Measurements from ENCODE around the gene MLLT3.

The MLLT3 gene

DNA sequence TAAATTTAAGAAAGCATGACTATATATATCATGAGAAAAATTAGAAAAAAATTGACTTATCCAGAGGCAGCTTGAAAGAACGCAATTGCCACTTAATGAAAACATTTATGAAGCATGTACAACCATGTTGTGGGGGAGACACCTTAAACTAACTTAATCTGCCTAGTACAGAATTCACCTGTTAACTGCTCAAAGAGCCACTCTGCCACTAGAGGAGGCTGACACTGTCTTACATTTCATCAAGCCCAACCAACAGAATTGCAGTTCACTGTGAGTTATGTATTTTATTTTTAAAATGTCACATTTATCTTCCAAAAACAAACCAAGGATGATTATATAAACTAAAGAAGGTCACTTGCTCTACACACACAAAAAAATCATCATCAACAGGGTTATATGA, 252.9 kb downstream of the MLLT3 start:
- Histone ChIP-seq H3K9me3 (ENCODE audit: insufficient read depth, low read length) (no peaks in the 10 kb centered on the region), H3F3A (ENCODE audit: insufficient read depth) (no peaks in the 10 kb centered on the region), H3K4me2 (ENCODE audit: low read depth, low read length, poor library complexity, severe bottlenecking) (no peak overlapping the region), H3K27me3 (ENCODE audit: low read length) (no peaks in the 10 kb centered on the region), H2AFZ (ENCODE audit: low read depth, low read length, severe bottlenecking) (no peak overlapping the region), H3K79me2 (ENCODE audit: insufficient read depth, low read length) (no peaks in the 10 kb centered on the region), H3K36me3 (ENCODE audit: low read length) (no peaks in the 10 kb centered on the region), H3K27ac (ENCODE audit: low read depth, low read length) (no peak overlapping the region), H4K20me1 (ENCODE audit: low read depth, low read length) (no peaks in the 10 kb centered on the region), H3K9me2 (replicated peaks; ENCODE audit: insufficient read depth, low read length) (no peaks in the 10 kb centered on the region), H3K9ac (ENCODE audit: low read length) (no peak overlapping the region), H3K4me3 (ENCODE audit: insufficient read depth, low read length, poor library complexity, severe bottlenecking) (no peak overlapping the region)
- TF ChIP-seq EZH2phosphoT487 (conservative IDR thresholded peaks at IDR 0.05; ENCODE audit: low read length): no peak
- TF ChIP-seq, protein P1, sequence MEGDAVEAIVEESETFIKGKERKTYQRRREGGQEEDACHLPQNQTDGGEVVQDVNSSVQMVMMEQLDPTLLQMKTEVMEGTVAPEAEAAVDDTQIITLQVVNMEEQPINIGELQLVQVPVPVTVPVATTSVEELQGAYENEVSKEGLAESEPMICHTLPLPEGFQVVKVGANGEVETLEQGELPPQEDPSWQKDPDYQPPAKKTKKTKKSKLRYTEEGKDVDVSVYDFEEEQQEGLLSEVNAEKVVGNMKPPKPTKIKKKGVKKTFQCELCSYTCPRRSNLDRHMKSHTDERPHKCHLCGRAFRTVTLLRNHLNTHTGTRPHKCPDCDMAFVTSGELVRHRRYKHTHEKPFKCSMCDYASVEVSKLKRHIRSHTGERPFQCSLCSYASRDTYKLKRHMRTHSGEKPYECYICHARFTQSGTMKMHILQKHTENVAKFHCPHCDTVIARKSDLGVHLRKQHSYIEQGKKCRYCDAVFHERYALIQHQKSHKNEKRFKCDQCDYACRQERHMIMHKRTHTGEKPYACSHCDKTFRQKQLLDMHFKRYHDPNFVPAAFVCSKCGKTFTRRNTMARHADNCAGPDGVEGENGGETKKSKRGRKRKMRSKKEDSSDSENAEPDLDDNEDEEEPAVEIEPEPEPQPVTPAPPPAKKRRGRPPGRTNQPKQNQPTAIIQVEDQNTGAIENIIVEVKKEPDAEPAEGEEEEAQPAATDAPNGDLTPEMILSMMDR (IDR thresholded peaks at IDR 0.05; ENCODE audit: insufficient read depth, low read length, poor library complexity, severe bottlenecking): no peak

DNA sequence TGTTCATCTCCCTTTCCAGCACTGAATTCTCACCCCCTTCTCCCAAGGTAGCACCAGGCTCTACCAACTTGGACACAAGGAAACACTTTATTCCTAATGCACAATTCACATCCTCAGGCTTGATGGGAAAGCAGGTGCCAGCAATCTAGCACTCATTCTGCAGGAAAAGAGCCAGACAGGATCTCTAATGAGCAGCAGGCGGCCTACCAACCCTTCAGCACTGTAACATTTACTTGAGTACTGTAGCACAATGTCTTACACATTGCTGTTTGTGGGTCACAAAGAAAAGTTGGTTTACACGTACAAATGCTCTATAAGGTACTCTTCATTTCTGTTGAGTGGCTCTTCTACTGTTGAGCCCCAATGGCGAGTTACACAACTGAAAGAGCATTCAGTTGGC, 254.4 kb downstream of the MLLT3 start:
- H3K36me3 ChIP-seq (ENCODE audit: low read length): no peaks in the 10 kb centered on the region

GRCh38 chr9:20364959-20365358, 257.3 kb downstream of the MLLT3 start:
- no peaks in the 10 kb centered on the region for H3K9me2 ChIP-seq (replicated peaks; ENCODE audit: insufficient read depth, low read length)
- H4K20me1 ChIP-seq (ENCODE audit: low read depth, low read length): no peaks in the 10 kb centered on the region
- H3K79me2 ChIP-seq (ENCODE audit: insufficient read depth, low read length): no peaks in the 10 kb centered on the region
- TF ChIP-seq, protein P1 (IDR thresholded peaks at IDR 0.05; ENCODE audit: insufficient read depth, low read length, poor library complexity, severe bottlenecking): no peak
- TF ChIP-seq EZH2phosphoT487 (conservative IDR thresholded peaks at IDR 0.05; ENCODE audit: low read length): no peak
- H3K27me3 ChIP-seq (ENCODE audit: low read length): no peaks in the 10 kb centered on the region
- H3K9ac ChIP-seq (ENCODE audit: low read length): no peak overlapping the region
- no peaks in the 10 kb centered on the region for H3K36me3 ChIP-seq (ENCODE audit: low read length)
- no peak overlapping the region for H2AFZ ChIP-seq (ENCODE audit: low read depth, low read length, severe bottlenecking)
- H3K27ac ChIP-seq (ENCODE audit: low read depth, low read length): no peak overlapping the region
- no peak overlapping the region for H3K4me2 ChIP-seq (ENCODE audit: low read depth, low read length, poor library complexity, severe bottlenecking)
- no peak overlapping the region for H3K4me3 ChIP-seq (ENCODE audit: insufficient read depth, low read length, poor library complexity, severe bottlenecking)
- H3K9me3 ChIP-seq (ENCODE audit: insufficient read depth, low read length): no peaks in the 10 kb centered on the region
- no peaks in the 10 kb centered on the region for H3F3A ChIP-seq (ENCODE audit: insufficient read depth)

More for the DNA sequence above, 254.4 kb downstream of the MLLT3 start:
- H3K4me2 ChIP-seq (ENCODE audit: low read depth, low read length, poor library complexity, severe bottlenecking): no peak overlapping the region
- H2AFZ ChIP-seq (ENCODE audit: low read depth, low read length, severe bottlenecking): no peak overlapping the region
- no peak overlapping the region for H3K9ac ChIP-seq (ENCODE audit: low read length)
- H3F3A ChIP-seq (ENCODE audit: insufficient read depth): no peaks in the 10 kb centered on the region
- H3K27ac ChIP-seq (ENCODE audit: low read depth, low read length): no peak overlapping the region
- H3K79me2 ChIP-seq (ENCODE audit: insufficient read depth, low read length): no peaks in the 10 kb centered on the region
- no peak overlapping the region for H3K4me3 ChIP-seq (ENCODE audit: insufficient read depth, low read length, poor library complexity, severe bottlenecking)
- H3K27me3 ChIP-seq (ENCODE audit: low read length): no peaks in the 10 kb centered on the region
- H4K20me1 ChIP-seq (ENCODE audit: low read depth, low read length): no peaks in the 10 kb centered on the region
- no peaks in the 10 kb centered on the region for H3K9me3 ChIP-seq (ENCODE audit: insufficient read depth, low read length)
- TF ChIP-seq, protein P1 (IDR thresholded peaks at IDR 0.05; ENCODE audit: insufficient read depth, low read length, poor library complexity, severe bottlenecking): no peak
- no peak for TF ChIP-seq EZH2phosphoT487 (conservative IDR thresholded peaks at IDR 0.05; ENCODE audit: low read length)
- H3K9me2 ChIP-seq (replicated peaks; ENCODE audit: insufficient read depth, low read length): no peaks in the 10 kb centered on the region

Data from SU-DHL-6 (cell line).